Activated CD8-positive, alpha-beta memory T cell treated with anti-CD3 and anti-CD28 coated beads, Interleukin-2, amount 10 ng/mL, durations not matched to agents 7 days and 5 days (primary cell): ENCODE results near the gene NFE2L1. TPM values are rescaled to one million over a fixed set of nuclear protein-coding genes. Genes with fewer than 3 reads are reported as not detected.
A peak's percentile ranks its signal among the peaks of the same experiment; 100 is the strongest.

Experiments used
- ATAC-seq: fragments of 150-1000 bp; cut with Tn5 transposase; one replicate; pipeline ENCODE4 v1.10.0; 2021; ENCODE audit warnings: moderate library complexity
- CTCF ChIA-PET: fragments of 350-600 bp; sonication (Branson Sonifier 250); formaldehyde crosslinking; loops from one replicate; lab custom pipeline; 2021; ENCODE audit warnings: antibody characterized with exemption; lab: Charles Lee
- DNase-seq: peaks from one replicate; pipeline ENCODE4 v3.0.0-alpha.2; 2020
- H3K27ac Mint-ChIP-seq: one replicate; pipeline ENCODE4 v1.8.0; 2021; ENCODE audit warnings: mild to moderate bottlenecking, mixed read lengths
- H3K27me3 Mint-ChIP-seq: one replicate; pipeline ENCODE4 v1.8.0; 2021; ENCODE audit warnings: mixed read lengths
- H3K36me3 Mint-ChIP-seq: one replicate; pipeline ENCODE4 v1.8.0; 2021; ENCODE audit warnings: mild to moderate bottlenecking, mixed read lengths
- H3K4me1 Mint-ChIP-seq: one replicate; pipeline ENCODE4 v1.8.0; 2021; ENCODE audit warnings: mixed read lengths
- H3K4me3 Mint-ChIP-seq: one replicate; pipeline ENCODE4 v1.8.0; 2021; ENCODE audit warnings: mild to moderate bottlenecking, moderate library complexity, mixed read lengths
- H3K9me3 Mint-ChIP-seq: one replicate; pipeline ENCODE4 v1.8.0; 2022; ENCODE audit warnings: low read depth, mixed read lengths
- total RNA-seq, 2 experiments: library from RNA; stranded (reverse); gene quantifications; one replicate each; pipeline ENCODE4 v1.2.3, GENCODE V29; 2021

NFE2L1 gene
- total RNA-seq, 2 experiments from 2014 or later = 56.1 to 80.8 TPM

DNA sequence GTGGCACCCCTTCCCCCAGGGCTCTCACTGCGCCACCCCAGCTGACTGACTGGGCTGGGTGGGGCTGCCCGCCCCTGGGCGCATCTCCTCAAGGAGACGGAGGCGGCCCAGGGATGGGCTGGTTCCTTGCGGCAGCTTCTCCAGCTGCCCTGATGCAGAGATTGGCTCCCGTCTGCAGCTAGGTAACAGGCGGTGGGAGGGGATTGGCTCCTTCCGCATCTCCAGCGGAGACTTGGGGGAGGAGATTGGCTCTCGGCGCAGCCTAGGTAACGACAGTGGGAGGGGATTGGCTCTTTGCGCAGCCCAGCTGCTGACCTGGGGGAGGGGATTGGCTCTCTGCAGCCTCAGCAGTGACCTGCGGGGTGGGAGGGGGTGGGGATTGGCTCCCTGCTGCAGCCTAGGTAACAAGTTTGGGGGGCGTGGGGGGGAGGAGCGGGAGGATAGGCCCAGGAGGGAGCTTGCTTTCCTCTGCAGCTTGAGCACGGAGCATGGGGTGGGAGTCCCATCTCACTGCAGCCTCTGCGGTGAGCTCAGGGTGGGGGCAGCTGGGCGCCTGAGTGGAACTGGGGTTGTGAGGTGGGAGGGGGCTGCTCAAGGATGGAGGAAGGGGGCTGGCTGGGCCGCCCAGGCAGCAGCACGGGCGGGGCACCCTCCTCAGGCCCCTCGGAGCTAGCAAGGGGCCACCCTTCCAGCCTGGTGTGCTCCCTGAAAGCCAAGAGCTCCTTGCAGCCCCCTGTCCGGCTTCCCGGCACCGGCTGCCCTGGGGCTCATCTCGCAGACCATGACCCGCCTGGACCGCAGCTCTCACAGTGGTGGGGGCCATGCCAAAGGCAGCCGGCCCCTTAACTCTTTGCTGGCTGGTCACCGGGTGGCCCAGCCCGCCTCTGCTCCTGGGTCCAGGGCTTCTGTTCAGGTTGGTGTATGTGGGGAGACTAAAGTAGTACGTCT is 6.4 kb downstream of the NFE2L1 start:
- CTCF ChIA-PET = interaction anchor here (1.1 to 2.7 kb wide), 5 partner anchors 14 to 107 kb away, joined by 3 to 13 read pairs (median 6); no protein-coding TSS in a partner anchor
- peaks cover 62% of the 10 kb centered on the region for H3K4me1 Mint-ChIP-seq
- H3K27me3 Mint-ChIP-seq = no peaks in the 10 kb centered on the region
- H3K27ac Mint-ChIP-seq = peak overlapping the region; percentile 77
- peaks cover 67% of the 10 kb centered on the region for H3K36me3 Mint-ChIP-seq
- no peak overlapping the region for H3K4me3 Mint-ChIP-seq
- ATAC-seq = no peak
- H3K9me3 Mint-ChIP-seq = no peaks in the 10 kb centered on the region
- no peak for DNase-seq

DNA sequence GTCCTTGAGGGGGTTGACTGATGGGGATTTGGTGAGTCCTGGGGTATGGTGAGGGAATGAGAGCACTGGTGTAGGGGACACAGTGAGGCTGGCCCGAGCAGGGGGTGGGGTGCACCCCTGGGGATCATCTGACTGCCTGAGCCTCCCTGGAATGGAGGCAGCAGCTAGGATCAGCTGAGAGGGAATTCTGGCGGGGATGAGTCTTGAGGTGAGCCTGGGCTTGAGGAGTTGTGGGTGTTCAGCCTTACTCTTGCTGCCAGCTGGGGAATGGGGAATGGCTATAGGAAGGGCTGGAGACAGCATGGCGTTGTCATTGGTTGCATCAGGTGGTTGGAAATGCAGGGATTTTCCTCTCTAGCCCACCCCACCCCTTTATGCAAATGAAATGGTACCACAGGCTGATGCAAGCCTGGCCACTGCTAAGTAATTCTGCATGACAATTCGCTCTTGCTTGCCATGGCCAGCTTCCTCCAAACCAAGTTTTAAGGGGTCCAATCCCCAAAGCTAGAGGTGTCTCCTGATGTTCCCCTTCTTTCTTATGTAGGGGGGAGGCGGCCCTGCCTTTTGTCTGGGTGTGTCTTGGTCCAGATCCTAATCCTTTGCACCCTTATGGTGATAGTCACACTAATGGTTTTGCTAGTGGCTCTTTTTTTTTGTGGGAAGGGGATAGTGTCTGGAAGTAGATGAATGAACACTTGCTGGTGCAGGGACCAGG is 7.5 kb downstream of the NFE2L1 start:
- Mint-ChIP-seq H3K36me3 (peaks cover 69% of the 10 kb centered on the region), H3K27me3 (no peaks in the 10 kb centered on the region), H3K4me3 (peak overlapping the region; percentile 10), H3K4me1 (peaks cover 50% of the 10 kb centered on the region), H3K27ac (peak overlapping the region; percentile 77), H3K9me3 (no peaks in the 10 kb centered on the region)
- ATAC-seq (peak; percentile 35), DNase-seq (peak; percentile 56)
- CTCF ChIA-PET = interaction anchor here (0.9 to 2.2 kb wide), 4 partner anchors 18 to 109 kb away, joined by 3 to 10 read pairs (median 5); partner anchors contain the start of gene COPZ2

DNA sequence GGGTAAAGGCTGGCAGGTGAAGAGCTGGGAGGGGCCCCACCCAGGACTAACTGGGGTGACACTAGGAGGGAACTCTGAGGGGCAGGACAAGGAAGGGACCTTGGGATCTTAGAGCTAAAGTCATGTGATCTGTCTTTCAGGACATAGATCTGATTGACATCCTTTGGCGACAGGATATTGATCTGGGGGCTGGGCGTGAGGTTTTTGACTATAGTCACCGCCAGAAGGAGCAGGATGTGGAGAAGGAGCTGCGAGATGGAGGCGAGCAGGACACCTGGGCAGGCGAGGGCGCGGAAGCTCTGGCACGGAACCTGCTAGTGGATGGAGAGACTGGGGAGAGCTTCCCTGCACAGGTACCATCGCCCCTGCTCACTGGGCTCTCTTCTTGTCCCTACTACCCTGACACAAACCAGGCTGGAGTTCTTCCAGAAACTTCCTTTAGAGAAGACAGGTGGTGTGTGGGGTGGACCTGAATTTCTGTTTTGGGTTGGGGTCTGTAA is 8.1 kb downstream of the NFE2L1 start:
- Mint-ChIP-seq H3K36me3 (peaks cover 65% of the 10 kb centered on the region), H3K27me3 (no peaks in the 10 kb centered on the region), H3K4me3 (peak overlapping the region; percentile 10), H3K4me1 (peaks cover 44% of the 10 kb centered on the region), H3K9me3 (no peaks in the 10 kb centered on the region), H3K27ac (peak overlapping the region; percentile 77)
- ATAC-seq (no peak), DNase-seq (no peak)
- CTCF ChIA-PET = interaction anchor here (0.9 to 2.2 kb wide), 4 partner anchors 12 to 30 kb away, joined by 3 to 10 read pairs (median 6); partner anchors contain the start of gene COPZ2

DNA sequence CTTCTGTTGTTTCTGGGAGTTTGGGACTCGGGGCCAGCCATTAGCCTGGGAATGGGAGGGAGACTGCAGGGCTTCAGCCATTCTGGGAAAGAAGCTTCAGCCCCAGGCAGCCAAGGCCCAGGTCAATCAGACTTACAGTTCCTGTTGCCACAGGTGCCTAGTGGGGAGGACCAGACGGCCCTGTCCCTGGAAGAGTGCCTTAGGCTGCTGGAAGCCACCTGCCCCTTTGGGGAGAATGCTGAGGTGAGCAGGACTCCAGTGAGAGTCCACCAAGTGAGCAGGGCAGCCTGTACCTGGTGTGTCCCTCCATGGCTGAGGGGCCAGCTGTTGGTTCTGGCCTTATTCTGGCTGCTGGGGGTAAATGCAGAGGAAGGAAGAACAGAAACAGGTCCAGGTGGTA is 8.7 kb downstream of the NFE2L1 start:
- H3K4me3 Mint-ChIP-seq = no peak overlapping the region
- ATAC-seq (no peak), DNase-seq (no peak)
- CTCF ChIA-PET = interaction anchor here (0.9 to 2.3 kb wide), 6 partner anchors 8 to 31 kb away, joined by 3 to 16 read pairs (median 7); partner anchors contain the start of genes COPZ2 and NFE2L1
- peaks cover 39% of the 10 kb centered on the region for H3K4me1 Mint-ChIP-seq
- H3K9me3 Mint-ChIP-seq = no peaks in the 10 kb centered on the region
- peak overlapping the region; percentile 77 for H3K27ac Mint-ChIP-seq
- H3K27me3 Mint-ChIP-seq = no peaks in the 10 kb centered on the region
- peaks cover 61% of the 10 kb centered on the region for H3K36me3 Mint-ChIP-seq

DNA sequence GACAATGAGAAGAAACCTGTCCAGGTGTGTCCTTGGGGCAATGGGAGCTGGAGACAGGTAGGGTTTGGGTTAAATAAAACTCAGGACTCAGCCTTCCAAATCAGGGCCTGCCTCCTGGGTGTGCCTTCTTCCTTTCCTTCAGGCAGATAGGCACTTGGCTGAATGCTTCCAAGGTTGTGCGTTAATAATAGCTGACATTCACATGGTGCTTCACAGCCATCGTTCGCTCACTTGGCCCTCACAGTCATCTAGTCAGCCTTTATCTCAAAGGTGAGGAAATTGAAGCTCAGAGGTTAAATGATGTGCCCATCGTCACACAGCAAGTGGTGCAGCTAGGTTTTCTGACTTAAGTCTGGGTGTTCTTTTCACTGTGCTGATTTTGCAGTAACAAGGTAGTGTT is 9.5 kb downstream of the NFE2L1 start:
- no peak for ATAC-seq
- Mint-ChIP-seq H3K27ac (no peak overlapping the region), H3K4me3 (no peak overlapping the region), H3K27me3 (no peaks in the 10 kb centered on the region), H3K4me1 (peaks cover 32% of the 10 kb centered on the region), H3K36me3 (peaks cover 60% of the 10 kb centered on the region), H3K9me3 (no peaks in the 10 kb centered on the region)
- DNase-seq = no peak
- CTCF ChIA-PET = interaction anchor here (1.4 to 2.3 kb wide), 5 partner anchors 8 to 32 kb away, joined by 4 to 16 read pairs (median 8); partner anchors contain the start of gene NFE2L1

DNA sequence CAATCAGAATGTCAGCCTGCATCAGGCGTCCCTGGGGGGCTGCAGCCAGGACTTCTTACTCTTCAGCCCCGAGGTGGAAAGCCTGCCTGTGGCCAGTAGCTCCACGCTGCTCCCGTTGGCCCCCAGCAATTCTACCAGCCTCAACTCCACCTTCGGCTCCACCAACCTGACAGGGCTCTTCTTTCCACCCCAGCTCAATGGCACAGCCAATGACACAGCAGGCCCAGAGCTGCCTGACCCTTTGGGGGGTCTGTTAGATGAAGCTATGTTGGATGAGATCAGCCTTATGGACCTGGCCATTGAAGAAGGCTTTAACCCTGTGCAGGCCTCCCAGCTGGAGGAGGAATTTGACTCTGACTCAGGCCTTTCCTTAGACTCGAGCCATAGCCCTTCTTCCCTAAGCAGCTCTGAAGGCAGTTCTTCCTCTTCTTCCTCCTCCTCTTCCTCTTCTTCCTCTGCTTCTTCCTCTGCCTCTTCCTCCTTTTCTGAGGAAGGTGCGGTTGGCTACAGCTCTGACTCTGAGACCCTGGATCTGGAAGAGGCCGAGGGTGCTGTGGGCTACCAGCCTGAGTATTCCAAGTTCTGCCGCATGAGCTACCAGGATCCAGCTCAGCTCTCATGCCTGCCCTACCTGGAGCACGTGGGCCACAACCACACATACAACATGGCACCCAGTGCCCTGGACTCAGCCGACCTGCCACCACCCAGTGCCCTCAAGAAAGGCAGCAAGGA is 10.4 kb downstream of the NFE2L1 start:
- no peaks in the 10 kb centered on the region for H3K9me3 Mint-ChIP-seq
- peaks cover 23% of the 10 kb centered on the region for H3K4me1 Mint-ChIP-seq
- peaks cover 55% of the 10 kb centered on the region for H3K36me3 Mint-ChIP-seq
- CTCF ChIA-PET = interaction anchor here (1.0 to 2.3 kb wide), 6 partner anchors 8 to 33 kb away, joined by 3 to 16 read pairs (median 8); partner anchors contain the start of gene NFE2L1
- no peak overlapping the region for H3K4me3 Mint-ChIP-seq
- no peak overlapping the region for H3K27ac Mint-ChIP-seq
- DNase-seq (no peak), ATAC-seq (no peak)
- no peaks in the 10 kb centered on the region for H3K27me3 Mint-ChIP-seq

DNA sequence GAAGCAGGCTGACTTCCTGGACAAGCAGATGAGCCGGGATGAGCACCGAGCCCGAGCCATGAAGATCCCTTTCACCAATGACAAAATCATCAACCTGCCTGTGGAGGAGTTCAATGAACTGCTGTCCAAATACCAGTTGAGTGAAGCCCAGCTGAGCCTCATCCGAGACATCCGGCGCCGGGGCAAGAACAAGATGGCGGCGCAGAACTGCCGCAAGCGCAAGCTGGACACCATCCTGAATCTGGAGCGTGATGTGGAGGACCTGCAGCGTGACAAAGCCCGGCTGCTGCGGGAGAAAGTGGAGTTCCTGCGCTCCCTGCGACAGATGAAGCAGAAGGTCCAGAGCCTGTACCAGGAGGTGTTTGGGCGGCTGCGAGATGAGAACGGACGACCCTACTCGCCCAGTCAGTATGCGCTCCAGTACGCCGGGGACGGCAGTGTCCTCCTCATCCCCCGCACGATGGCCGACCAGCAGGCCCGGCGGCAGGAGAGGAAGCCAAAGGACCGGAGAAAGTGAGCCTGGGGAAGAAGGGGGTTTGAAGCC is 11.0 kb downstream of the NFE2L1 start:
- no peak overlapping the region for H3K27ac Mint-ChIP-seq
- H3K4me1 Mint-ChIP-seq = peaks cover 18% of the 10 kb centered on the region

DNA sequence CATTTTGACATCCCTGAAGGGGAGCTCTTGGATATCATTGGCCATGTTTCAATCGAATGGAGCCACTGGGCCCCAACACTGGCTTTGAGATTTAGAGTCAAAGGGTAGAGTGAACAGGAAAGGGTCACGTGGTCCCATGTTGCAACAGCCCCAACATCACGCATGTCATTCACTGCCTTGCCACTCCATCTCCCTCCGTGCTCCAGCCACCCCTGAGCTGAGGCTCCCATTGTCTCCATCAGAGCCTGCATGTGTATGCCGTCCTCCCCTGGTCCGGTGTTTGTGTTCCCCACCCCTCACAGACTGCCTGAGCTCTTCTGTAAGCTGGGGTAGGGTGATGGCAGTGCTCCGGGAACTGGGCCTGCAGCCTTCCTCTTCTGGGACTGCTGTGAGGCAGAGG is 12.1 kb downstream of the NFE2L1 start:
- ATAC-seq = no peak
- CTCF ChIA-PET = interaction anchor here (0.7 to 1.3 kb wide), 2 partner anchors 8 to 16 kb away, joined by 3 to 4 read pairs; no protein-coding TSS in a partner anchor
- H3K36me3 Mint-ChIP-seq = peaks cover 61% of the 10 kb centered on the region
- DNase-seq = no peak
- H3K27me3 Mint-ChIP-seq = no peaks in the 10 kb centered on the region
- H3K9me3 Mint-ChIP-seq = no peaks in the 10 kb centered on the region
- no peak overlapping the region for H3K27ac Mint-ChIP-seq
- peaks cover 14% of the 10 kb centered on the region for H3K4me1 Mint-ChIP-seq
- H3K4me3 Mint-ChIP-seq = no peak overlapping the region

More for the DNA sequence above, 11.0 kb downstream of the NFE2L1 start:
- Mint-ChIP-seq H3K4me3 (no peak overlapping the region), H3K9me3 (no peaks in the 10 kb centered on the region), H3K36me3 (peaks cover 57% of the 10 kb centered on the region), H3K27me3 (no peaks in the 10 kb centered on the region)
- ATAC-seq = no peak
- no peak for DNase-seq
- CTCF ChIA-PET = interaction anchor here (1.0 to 2.3 kb wide), 6 partner anchors 8 to 32 kb away, joined by 3 to 16 read pairs (median 7); partner anchors contain the start of gene NFE2L1

DNA sequence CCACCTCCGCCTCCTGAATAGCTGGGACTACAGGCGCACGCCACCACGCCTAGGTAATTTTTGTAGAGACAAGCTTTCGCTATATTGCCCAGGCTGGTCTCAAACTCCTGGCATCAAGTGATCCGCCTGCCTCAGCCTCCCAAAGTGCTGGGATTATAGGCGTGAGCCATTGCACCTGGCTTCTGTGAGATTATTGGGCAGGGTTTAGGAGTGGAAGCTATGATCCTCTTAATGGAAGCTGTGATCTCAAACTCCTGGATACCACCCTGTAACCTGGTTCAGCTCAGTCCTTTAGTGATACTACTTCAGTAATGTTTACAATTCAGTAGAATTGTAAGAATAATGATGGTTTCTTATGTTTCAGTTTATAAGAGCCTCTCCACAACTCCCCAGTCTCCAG is 14.1 kb downstream of the NFE2L1 start:
- no peaks in the 10 kb centered on the region for H3K27me3 Mint-ChIP-seq
- H3K36me3 Mint-ChIP-seq = peaks cover 52% of the 10 kb centered on the region
- ATAC-seq (no peak), DNase-seq (no peak)
- no peak overlapping the region for H3K4me3 Mint-ChIP-seq
- CTCF ChIA-PET = interaction anchor here (0.8 to 2.0 kb wide), 4 partner anchors 11 to 44 kb away, joined by 4 to 12 read pairs (median 4); partner anchors contain the start of gene NFE2L1
- no peaks in the 10 kb centered on the region for H3K4me1 Mint-ChIP-seq
- H3K9me3 Mint-ChIP-seq = no peaks in the 10 kb centered on the region
- no peak overlapping the region for H3K27ac Mint-ChIP-seq

DNA sequence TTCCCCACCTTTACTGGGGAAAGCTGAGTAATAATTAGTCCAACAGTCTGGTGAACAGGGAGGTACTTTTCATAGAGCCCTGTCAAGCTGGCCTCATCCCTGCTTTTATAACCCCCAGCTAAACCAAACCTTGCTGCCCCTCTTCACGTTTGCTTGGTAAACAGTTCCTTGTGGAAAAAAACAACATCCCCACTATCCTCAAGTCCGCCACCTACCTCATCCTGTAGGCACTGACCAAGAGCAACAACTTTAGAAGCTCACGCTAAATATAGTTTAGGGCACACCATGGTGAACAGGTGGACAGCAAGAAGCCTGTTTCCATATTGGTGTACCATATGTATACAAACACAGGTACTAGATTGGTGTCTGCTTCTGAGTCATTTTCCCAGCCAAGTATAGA is 16.5 kb downstream of the NFE2L1 start:
- DNase-seq (no peak), ATAC-seq (no peak)
- no peaks in the 10 kb centered on the region for H3K27me3 Mint-ChIP-seq
- no peak overlapping the region for H3K4me3 Mint-ChIP-seq
- no peaks in the 10 kb centered on the region for H3K4me1 Mint-ChIP-seq
- H3K27ac Mint-ChIP-seq = no peak overlapping the region
- no peaks in the 10 kb centered on the region for H3K9me3 Mint-ChIP-seq
- peaks cover 30% of the 10 kb centered on the region for H3K36me3 Mint-ChIP-seq
- CTCF ChIA-PET = interaction anchor here (0.5 to 1.4 kb wide), 6 partner anchors 10 to 549 kb away, joined by 3 to 6 read pairs (median 3); no protein-coding TSS in a partner anchor

DNA sequence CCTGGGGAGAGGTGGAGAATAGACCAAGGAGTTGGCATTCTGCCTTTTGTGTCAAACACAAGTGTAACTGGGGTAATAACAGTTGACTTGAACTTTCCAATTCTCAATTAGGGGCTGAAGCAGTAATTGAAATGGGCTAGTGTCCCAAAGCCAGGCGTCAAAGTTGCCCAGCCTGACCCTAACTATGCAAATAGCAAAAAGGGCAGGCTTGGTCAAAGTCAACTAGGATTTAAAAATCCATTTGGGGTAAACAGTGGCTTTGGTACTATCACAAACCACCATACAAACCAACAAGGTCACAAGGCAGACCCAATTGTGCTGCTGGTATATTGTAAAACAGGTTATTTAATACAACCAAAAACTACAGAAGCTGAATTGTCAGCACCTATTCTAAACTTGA is 18.0 kb downstream of the NFE2L1 start:
- Mint-ChIP-seq H3K27ac (no peak overlapping the region), H3K4me1 (no peaks in the 10 kb centered on the region), H3K4me3 (no peak overlapping the region), H3K9me3 (no peaks in the 10 kb centered on the region), H3K27me3 (no peaks in the 10 kb centered on the region), H3K36me3 (peaks cover 22% of the 10 kb centered on the region)
- ATAC-seq (no peak), DNase-seq (no peak)
- CTCF ChIA-PET = interaction anchor here (1.9 to 2.8 kb wide), 2 partner anchors 14 to 40 kb away, joined by 8 to 28 read pairs; no protein-coding TSS in a partner anchor

DNA sequence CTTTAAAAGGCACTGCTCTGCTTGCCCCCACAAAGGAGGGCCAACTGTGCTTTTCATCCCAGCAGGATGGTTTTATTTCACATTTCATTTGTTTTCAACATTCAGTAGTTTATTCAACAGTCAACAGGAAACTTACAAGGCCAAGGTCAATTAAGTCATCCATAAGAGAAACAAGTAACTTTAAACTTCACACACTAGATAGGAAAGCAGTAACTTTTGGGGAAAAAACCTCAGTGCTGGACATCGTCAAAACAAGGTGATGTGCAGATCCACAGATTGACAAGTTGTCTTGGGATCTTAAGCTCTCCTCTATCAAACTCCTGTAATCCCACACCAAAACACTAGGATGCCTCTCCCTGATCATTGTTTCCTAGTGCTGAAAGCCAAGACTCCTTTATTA is 18.5 kb downstream of the NFE2L1 start:
- DNase-seq = no peak
- Mint-ChIP-seq H3K27me3 (no peaks in the 10 kb centered on the region), H3K4me3 (no peak overlapping the region), H3K27ac (peak overlapping the region; percentile 12), H3K4me1 (no peaks in the 10 kb centered on the region), H3K36me3 (peaks cover 19% of the 10 kb centered on the region), H3K9me3 (no peaks in the 10 kb centered on the region)
- CTCF ChIA-PET = interaction anchor here (0.7 to 2.8 kb wide), 4 partner anchors 8 to 40 kb away, joined by 3 to 28 read pairs (median 6); no protein-coding TSS in a partner anchor
- no peak for ATAC-seq
